Measurements from ENCODE around the gene GSAP. TPM values are rescaled to one million over a fixed set of nuclear protein-coding genes. Genes with fewer than 3 reads are reported as not detected.

GSAP gene
- total and polyA plus RNA-seq, 2 donors (not counting 3 experiments of a cell fraction or from before 2014, with no cell fraction given), result 2.3 to 5.8 TPM

- H3K79me2 ChIP-seq (ENCODE audit: control insufficient read depth, insufficient read depth, low read length), result no peaks in the 10 kb centered on the region
- ChIA-PET POLR2A (no interaction called here), CTCF (interaction anchor here (0.9 kb wide), 1 partner anchor 20 kb away, joined by 4 read pairs; no protein-coding TSS in a partner anchor)
- H3K4me3 ChIP-seq (replicated peaks in 1 of 3; ENCODE audit: insufficient read depth in 1 of 3, low read depth in 1 of 3, low read length in 3 of 3), result no peak overlapping the region
- no peak overlapping the region for H3K4me2 ChIP-seq (ENCODE audit: insufficient read depth, low read length)
- intact Hi-C loops (cut with micrococcal nuclease) (no loop called here), dilution Hi-C loops (cut with MboI; ENCODE audit: extremely low pct_ligation_motif_present, low sequenced_read_pairs) (no loop called here)
- H3K27ac ChIP-seq (ENCODE audit: insufficient read depth, low read depth, low read length), result no peak overlapping the region
- peaks cover 22% of the 10 kb centered on the region for H3K4me1 ChIP-seq (ENCODE audit: control insufficient read depth, extremely low read depth, insufficient read depth, low read length)
- no peaks in the 10 kb centered on the region for H3K9me3 ChIP-seq (replicated peaks; ENCODE audit: control insufficient read depth, insufficient read depth, low read length)
- no TSS peak for BruUV-seq (replicated peaks)
- no peak overlapping the region for H3K9ac ChIP-seq (replicated peaks; ENCODE audit: extremely low read depth, insufficient read depth, low read length)
- no peaks in the 10 kb centered on the region for H3K27me3 ChIP-seq (ENCODE audit: control insufficient read depth in 2 of 2, insufficient read depth in 2 of 2, low read length in 2 of 2)
- peak; percentile 36 for TF ChIP-seq MAX (IDR thresholded peaks at IDR 0.05; ENCODE audit: insufficient read depth, insufficient read length)
- TF ChIP-seq POLR2AphosphoS5 (IDR thresholded peaks at IDR 0.05; ENCODE audit: insufficient read depth, low read depth, low read length), result no peak
- peak overlapping the region; percentile 59 for H2AFZ ChIP-seq (ENCODE audit: low read depth, low read length)
- H3K9me1 ChIP-seq (replicated peaks; ENCODE audit: control insufficient read depth, extremely low read depth, insufficient read depth, low read length), result no peaks in the 10 kb centered on the region
- no peaks in the 10 kb centered on the region for H4K20me1 ChIP-seq (replicated peaks; ENCODE audit: control insufficient read depth, extremely low read depth, insufficient read depth, low read length)
- peak; percentile 44 for FAIRE-seq
- H3K36me3 ChIP-seq (ENCODE audit: control insufficient read depth in 2 of 2, extremely low read depth in 1 of 2, insufficient read depth in 2 of 2, low read length in 2 of 2), result no peaks in the 10 kb centered on the region
- peak; percentile 30 for DNase-seq (ENCODE audit: low read depth, low spot score)
Observed at GRCh38 chr7:77351539-77352004, 64.6 kb downstream of the GSAP start.

- dilution Hi-C loops (cut with MboI; ENCODE audit: extremely low pct_ligation_motif_present, low sequenced_read_pairs) (no loop called here), intact Hi-C loops (cut with micrococcal nuclease) (loop anchor here (2.0 to 5.0 kb wide), 2 partner anchors 63 to 188 kb away; partner anchors contain the start of gene PTPN12)
- CTCF ChIA-PET, result interaction anchor here (0.8 to 1.9 kb wide), 8 partner anchors 17 to 303 kb away, joined by 3 to 19 read pairs (median 4); no protein-coding TSS in a partner anchor
- no peak for FAIRE-seq
- POLR2A ChIA-PET, result interaction anchor here (1.2 kb wide), 1 partner anchor 188 kb away, joined by 6 read pairs; the partner anchor contains the start of gene PTPN12
- Histone ChIP-seq H3K9me3 (replicated peaks; ENCODE audit: control insufficient read depth, insufficient read depth, low read length) (no peaks in the 10 kb centered on the region), H3K79me2 (ENCODE audit: control insufficient read depth, insufficient read depth, low read length) (no peaks in the 10 kb centered on the region), H3K9me1 (replicated peaks; ENCODE audit: control insufficient read depth, extremely low read depth, insufficient read depth, low read length) (no peaks in the 10 kb centered on the region), H3K27ac (ENCODE audit: insufficient read depth, low read depth, low read length) (no peak overlapping the region), H3K4me1 (ENCODE audit: control insufficient read depth, extremely low read depth, insufficient read depth, low read length) (peaks cover 22% of the 10 kb centered on the region), H3K4me2 (ENCODE audit: insufficient read depth, low read length) (no peak overlapping the region), H4K20me1 (replicated peaks; ENCODE audit: control insufficient read depth, extremely low read depth, insufficient read depth, low read length) (no peaks in the 10 kb centered on the region), H3K27me3 (ENCODE audit: control insufficient read depth in 2 of 2, insufficient read depth in 2 of 2, low read length in 2 of 2) (no peaks in the 10 kb centered on the region), H2AFZ (ENCODE audit: low read depth, low read length) (no peak overlapping the region), H3K9ac (replicated peaks; ENCODE audit: extremely low read depth, insufficient read depth, low read length) (no peak overlapping the region), H3K36me3 (ENCODE audit: control insufficient read depth in 2 of 2, extremely low read depth in 1 of 2, insufficient read depth in 2 of 2, low read length in 2 of 2) (no peaks in the 10 kb centered on the region), H3K4me3 (replicated peaks in 1 of 3; ENCODE audit: insufficient read depth in 1 of 3, low read depth in 1 of 3, low read length in 3 of 3) (no peak overlapping the region)
- peak; percentile 82 for DNase-seq (ENCODE audit: low read depth, low spot score)
- BruUV-seq (replicated peaks), result no TSS peak
- TF ChIP-seq JUN (IDR thresholded peaks at IDR 0.05; ENCODE audit: borderline replicate concordance, insufficient read depth, insufficient read length, low read depth) (no peak), CTCF (IDR thresholded peaks at IDR 0.05; ENCODE audit: extremely low read depth in 1 of 2, insufficient read depth in 1 of 2, low read depth in 1 of 2, low read length in 2 of 2) (peak in 1 of 2 donors; percentile 16)
Observed at GRCh38 chr7:77349141-77349540, 67.0 kb downstream of the GSAP start.

All from endothelial cell of umbilical vein (primary cell).